ENCODE measurements around the gene RFESD. TPM values are rescaled to one million over a fixed set of nuclear protein-coding genes. Genes with fewer than 3 reads are reported as not detected.

The RFESD gene
- total RNA-seq, 5 donors from 2014 or later (not counting 1 experiment from before 2014, with no cell fraction given) = 4.2 to 8.3 (median 5.6) TPM

GRCh38 chr5:95619514-95620029 lies 27.0 kb upstream of the RFESD start:
- WGBS (ENCODE audit: insufficient coverage) = 36% methylated on average over 6 of the region's 19 CpGs
- H3K27ac Mint-ChIP-seq = peak overlapping the region; percentile 87 to 91
- no peak for ATAC-seq (replicated peaks in 1 of 4)

GRCh38 chr5:95620030-95620869 lies 26.3 kb upstream of the RFESD start, which contains the start of gene GPR150:
Gene GPR150 (plus strand): TSS chr5:95620087. CDS start chr5:95620276, 189 bp downstream.
- H3K36me3 ChIP-seq (ENCODE audit: control insufficient read depth in 2 of 2, extremely low read depth in 1 of 2, insufficient read depth in 1 of 2, low read length in 1 of 2) = no peaks in the 10 kb centered on the region
- peak within 1 kb of the TSS; percentile 74 to 75 for H3K4me3 ChIP-seq (ENCODE audit: control insufficient read depth in 1 of 2, extremely low read depth in 1 of 2, low read length in 1 of 2)
- DNase-seq (peak in 34 of 35 experiments; percentile 20 to 76 (median 46)), ATAC-seq (replicated peaks in 1 of 4) (peak; percentile 68 to 80 (median 76))
- peaks cover 0 to 5% of the 10 kb centered on the region in 2 experiments for H3K27me3 ChIP-seq (replicated peaks in 1 of 2; ENCODE audit: control insufficient read depth in 2 of 2, extremely low read depth in 1 of 2, insufficient read depth in 2 of 2, low read length in 1 of 2)
- ChIA-PET CTCF (interaction anchor here in 1 of 2 donors (0.7 kb wide), 1 partner anchor 1399 kb away, joined by 4 read pairs; no protein-coding TSS in a partner anchor), POLR2A (no interaction called here)
- peak within 1 kb of the TSS; percentile 84 to 89 (median 85) for H3K4me3 Mint-ChIP-seq
- no peaks in the 10 kb centered on the region for H3K9me3 ChIP-seq
- H3K4me1 Mint-ChIP-seq = peaks cover 60 to 74% (median 70%) of the 10 kb centered on the region in 3 donors
- no peaks in the 10 kb centered on the region for H3K27me3 Mint-ChIP-seq
- H3K27ac ChIP-seq (ENCODE audit: low read length) = peak within 1 kb of the TSS; percentile 36
- H3K4me1 ChIP-seq (ENCODE audit: control insufficient read depth in 1 of 2, extremely low read depth in 1 of 2, insufficient read depth in 2 of 2, low read length in 2 of 2) = peaks cover 38 to 41% of the 10 kb centered on the region in 2 experiments
- WGBS (ENCODE audit: insufficient coverage) = under 1% methylated on average over 84 of the region's 85 CpGs
- H3K9me3 Mint-ChIP-seq = no peaks in the 10 kb centered on the region
- H3K27ac Mint-ChIP-seq = peak within 1 kb of the TSS; percentile 87 to 91
- no peaks in the 10 kb centered on the region for H3K36me3 Mint-ChIP-seq

More at GRCh38 chr5:95619514-95620029, 27.0 kb upstream of the RFESD start:
- CTCF ChIA-PET = no interaction called here
- H3K9me3 ChIP-seq = no peaks in the 10 kb centered on the region
- H3K36me3 ChIP-seq (ENCODE audit: control insufficient read depth in 2 of 2, extremely low read depth in 1 of 2, insufficient read depth in 1 of 2, low read length in 1 of 2) = no peaks in the 10 kb centered on the region
- Mint-ChIP-seq H3K4me1 (peaks cover 63 to 75% (median 74%) of the 10 kb centered on the region in 3 donors), H3K27me3 (no peaks in the 10 kb centered on the region), H3K9me3 (no peaks in the 10 kb centered on the region), H3K4me3 (peak overlapping the region; percentile 84 to 89 (median 85)), H3K36me3 (peaks cover 5% of the 10 kb centered on the region)
- H3K27me3 ChIP-seq (replicated peaks in 1 of 2; ENCODE audit: control insufficient read depth in 2 of 2, extremely low read depth in 1 of 2, insufficient read depth in 2 of 2, low read length in 1 of 2) = peaks cover 0 to 5% of the 10 kb centered on the region in 2 experiments
- no peak overlapping the region for H3K27ac ChIP-seq (ENCODE audit: low read length)
- H3K4me3 ChIP-seq (ENCODE audit: control insufficient read depth in 1 of 2, extremely low read depth in 1 of 2, low read length in 1 of 2) = peak overlapping the region; percentile 74 to 75
- H3K4me1 ChIP-seq (ENCODE audit: control insufficient read depth in 1 of 2, extremely low read depth in 1 of 2, insufficient read depth in 2 of 2, low read length in 2 of 2) = peaks cover 38 to 41% of the 10 kb centered on the region in 2 experiments
- DNase-seq = no peak
- POLR2A ChIA-PET = no interaction called here

- Histone ChIP-seq H3K27ac (ENCODE audit: low read length) (peak overlapping the region; percentile 57), H3K36me3 (ENCODE audit: control insufficient read depth in 2 of 2, extremely low read depth in 1 of 2, insufficient read depth in 1 of 2, low read length in 1 of 2) (no peaks in the 10 kb centered on the region), H3K27me3 (replicated peaks in 1 of 2; ENCODE audit: control insufficient read depth in 2 of 2, extremely low read depth in 1 of 2, insufficient read depth in 2 of 2, low read length in 1 of 2) (peaks cover 0 to 5% of the 10 kb centered on the region in 2 experiments), H3K4me1 (ENCODE audit: control insufficient read depth in 1 of 2, extremely low read depth in 1 of 2, insufficient read depth in 2 of 2, low read length in 2 of 2) (peaks cover 38 to 41% of the 10 kb centered on the region in 2 experiments), H3K4me3 (ENCODE audit: control insufficient read depth in 1 of 2, extremely low read depth in 1 of 2, low read length in 1 of 2) (peak overlapping the region; percentile 40 to 66), H3K9me3 (no peaks in the 10 kb centered on the region)
- POLR2A ChIA-PET = interaction anchor here (1.1 to 2.4 kb wide), 2 partner anchors 11 to 26 kb away, joined by 5 to 10 read pairs; no protein-coding TSS in a partner anchor
- WGBS (ENCODE audit: insufficient coverage) = 2% methylated on average over 88 of the region's 92 CpGs
- peaks cover 56 to 73% (median 70%) of the 10 kb centered on the region in 3 donors for H3K4me1 Mint-ChIP-seq
- peak overlapping the region; percentile 80 to 84 (median 83) for H3K4me3 Mint-ChIP-seq
- H3K9me3 Mint-ChIP-seq = no peaks in the 10 kb centered on the region
- H3K27me3 Mint-ChIP-seq = no peaks in the 10 kb centered on the region
- ATAC-seq (replicated peaks in 1 of 4) (peak; percentile 54 to 63 (median 58)), DNase-seq (peak in 31 of 35 experiments; percentile 2 to 59 (median 24))
- CTCF ChIA-PET = interaction anchor here (0.7 to 2.6 kb wide), 3 partner anchors 10 to 1398 kb away, joined by 4 to 32 read pairs (median 26); partner anchors contain the start of gene RFESD (in 1 of the 2)
- H3K36me3 Mint-ChIP-seq = no peaks in the 10 kb centered on the region
- H3K27ac Mint-ChIP-seq = peak overlapping the region; percentile 85 to 93
Measured at GRCh38 chr5:95620870-95621838, 25.4 kb upstream of the RFESD start.

GRCh38 chr5:95621839-95622629 lies 24.5 kb upstream of the RFESD start:
- DNase-seq (peak in 32 of 35 experiments; percentile 8 to 68 (median 33)), ATAC-seq (replicated peaks in 1 of 4) (peak; percentile 26 to 80 (median 40))
- H3K9me3 Mint-ChIP-seq = no peaks in the 10 kb centered on the region
- no peaks in the 10 kb centered on the region for H3K27me3 Mint-ChIP-seq
- H3K27ac Mint-ChIP-seq = peak overlapping the region; percentile 85 to 93
- ChIA-PET POLR2A (interaction anchor here (0.5 to 2.4 kb wide), 7 partner anchors 10 to 1095 kb away, joined by 3 to 17 read pairs (median 5); partner anchors contain the start of gene RFESD (in 1 of the 2)), CTCF (interaction anchor here (0.6 to 2.6 kb wide), 13 partner anchors 9 to 665 kb away, joined by 3 to 32 read pairs (median 4); partner anchors contain the start of gene RFESD (in 2 of the 2))
- Histone ChIP-seq H3K27me3 (replicated peaks in 1 of 2; ENCODE audit: control insufficient read depth in 2 of 2, extremely low read depth in 1 of 2, insufficient read depth in 2 of 2, low read length in 1 of 2) (peaks cover 0 to 5% of the 10 kb centered on the region in 2 experiments), H3K4me3 (ENCODE audit: control insufficient read depth in 1 of 2, extremely low read depth in 1 of 2, low read length in 1 of 2) (peak overlapping the region; percentile 40 to 66), H3K36me3 (ENCODE audit: control insufficient read depth in 2 of 2, extremely low read depth in 1 of 2, insufficient read depth in 1 of 2, low read length in 1 of 2) (no peaks in the 10 kb centered on the region), H3K27ac (ENCODE audit: low read length) (peak overlapping the region; percentile 57), H3K9me3 (no peaks in the 10 kb centered on the region), H3K4me1 (ENCODE audit: control insufficient read depth in 1 of 2, extremely low read depth in 1 of 2, insufficient read depth in 2 of 2, low read length in 2 of 2) (peaks cover 38 to 41% of the 10 kb centered on the region in 2 experiments)
- no peaks in the 10 kb centered on the region for H3K36me3 Mint-ChIP-seq
- H3K4me3 Mint-ChIP-seq = peak overlapping the region; percentile 80 to 84 (median 83)
- peaks cover 49 to 65% (median 63%) of the 10 kb centered on the region in 3 donors for H3K4me1 Mint-ChIP-seq
- WGBS (ENCODE audit: insufficient coverage) = 17% methylated on average over 1 of the region's 8 CpGs

GRCh38 chr5:95623706-95624105 lies 22.9 kb upstream of the RFESD start:
- H3K36me3 ChIP-seq (ENCODE audit: control insufficient read depth in 2 of 2, extremely low read depth in 1 of 2, insufficient read depth in 1 of 2, low read length in 1 of 2) = no peaks in the 10 kb centered on the region
- no peak overlapping the region for H3K4me3 ChIP-seq (ENCODE audit: control insufficient read depth in 1 of 2, extremely low read depth in 1 of 2, low read length in 1 of 2)
- H3K27me3 ChIP-seq (replicated peaks in 1 of 2; ENCODE audit: control insufficient read depth in 2 of 2, extremely low read depth in 1 of 2, insufficient read depth in 2 of 2, low read length in 1 of 2) = peaks cover 0 to 5% of the 10 kb centered on the region in 2 experiments
- ChIA-PET POLR2A (interaction anchor here (1.3 to 2.4 kb wide), 3 partner anchors 8 to 23 kb away, joined by 4 to 17 read pairs (median 10); partner anchors contain the start of gene RFESD (in 1 of the 2)), CTCF (interaction anchor here in 1 of 2 donors (0.5 to 2.6 kb wide), 4 partner anchors 8 to 159 kb away, joined by 4 to 32 read pairs (median 16); partner anchors contain the start of gene RFESD)
- peak overlapping the region; percentile 57 for H3K27ac ChIP-seq (ENCODE audit: low read length)
- DNase-seq (no peak), ATAC-seq (replicated peaks in 1 of 4) (no peak)
- H3K9me3 ChIP-seq = no peaks in the 10 kb centered on the region
- H3K36me3 Mint-ChIP-seq = no peaks in the 10 kb centered on the region
- no peak overlapping the region for H3K4me3 Mint-ChIP-seq
- H3K27me3 Mint-ChIP-seq = no peaks in the 10 kb centered on the region
- no peaks in the 10 kb centered on the region for H3K9me3 Mint-ChIP-seq
- H3K4me1 Mint-ChIP-seq = peaks cover 41 to 52% (median 46%) of the 10 kb centered on the region in 3 donors
- H3K27ac Mint-ChIP-seq = peak overlapping the region; percentile 56 to 93
- WGBS (ENCODE audit: insufficient coverage) = 100% methylated on average over 1 of the region's 5 CpGs
- H3K4me1 ChIP-seq (ENCODE audit: control insufficient read depth in 1 of 2, extremely low read depth in 1 of 2, insufficient read depth in 2 of 2, low read length in 2 of 2) = peaks cover 37 to 38% of the 10 kb centered on the region in 2 experiments

Measured in T-cell (primary cell).